Activated naive CD8-positive, alpha-beta T cell (primary cell): ENCODE measurements around the gene LRP1-AS.

Source experiments
- H3K27ac Mint-ChIP-seq: one replicate; pipeline ENCODE4 v1.8.0; 2021; ENCODE audit warnings: mixed read lengths
- H3K27me3 Mint-ChIP-seq: one replicate; pipeline ENCODE4 v1.8.0; 2021; ENCODE audit warnings: mixed read lengths
- H3K36me3 Mint-ChIP-seq: one replicate; pipeline ENCODE4 v1.8.0; 2021; ENCODE audit warnings: mixed read lengths
- H3K4me1 Mint-ChIP-seq: one replicate; pipeline ENCODE4 v1.8.0; 2021; ENCODE audit warnings: low read depth, mixed read lengths
- H3K4me3 Mint-ChIP-seq: one replicate; pipeline ENCODE4 v1.8.0; 2021; ENCODE audit warnings: mild to moderate bottlenecking, mixed read lengths
- H3K9me3 Mint-ChIP-seq: one replicate; pipeline ENCODE4 v1.8.0; 2021; ENCODE audit warnings: low read depth, mixed read lengths

Gene LRP1-AS

GRCh38 chr12:57112492-57113294 is 34.7 kb downstream of the LRP1-AS start:
- peak overlapping the region; percentile 100 for H3K4me3 Mint-ChIP-seq
- no peaks in the 10 kb centered on the region for H3K9me3 Mint-ChIP-seq
- H3K27ac Mint-ChIP-seq: peak overlapping the region; percentile 97
- no peaks in the 10 kb centered on the region for H3K36me3 Mint-ChIP-seq
- no peaks in the 10 kb centered on the region for H3K27me3 Mint-ChIP-seq
- H3K4me1 Mint-ChIP-seq: peaks cover 38% of the 10 kb centered on the region

DNA sequence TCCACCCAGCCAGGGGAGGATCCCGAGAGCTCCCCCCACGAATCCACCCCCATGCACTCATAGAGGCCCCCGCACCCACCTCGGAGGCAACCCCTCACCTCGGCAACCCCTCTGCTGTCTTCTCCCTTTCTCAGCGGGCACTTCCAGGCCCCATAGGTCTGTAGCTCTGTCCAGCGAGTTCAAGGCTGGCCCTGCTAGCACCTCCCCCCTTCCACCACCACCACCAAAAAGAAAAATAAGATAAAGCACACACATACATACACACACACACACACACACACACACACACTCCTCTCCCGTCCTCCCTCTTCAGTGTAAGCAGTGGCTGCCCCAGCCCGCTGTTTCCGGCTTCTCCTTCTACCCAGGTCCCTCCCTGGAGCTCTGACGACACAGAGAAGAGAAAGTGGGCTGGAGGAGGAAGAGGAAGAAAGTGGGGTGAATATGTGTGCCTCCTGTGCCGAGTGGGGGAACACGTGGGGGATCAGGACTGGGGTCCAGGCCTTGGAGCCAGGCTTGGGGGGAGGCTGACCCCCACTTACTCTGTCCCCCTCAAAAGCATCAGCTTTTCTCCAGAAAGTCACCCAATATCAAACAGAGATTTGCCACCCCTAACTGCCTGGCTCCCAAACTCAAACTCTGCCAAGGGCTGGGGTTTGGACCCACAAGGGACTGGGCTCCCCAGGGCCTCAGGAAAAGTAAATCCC is 36.2 kb downstream of the LRP1-AS start, which contains the start of gene STAT6:
Gene STAT6 (minus strand): TSS at position 332 of the 704 bp plus-strand sequence. CDS start 3,084 bp downstream, outside the sequence.
- no peaks in the 10 kb centered on the region for H3K27me3 Mint-ChIP-seq
- H3K27ac Mint-ChIP-seq: peak within 1 kb of the TSS; percentile 97
- H3K4me1 Mint-ChIP-seq: peaks cover 52% of the 10 kb centered on the region
- H3K36me3 Mint-ChIP-seq: peaks cover 2% of the 10 kb centered on the region
- H3K9me3 Mint-ChIP-seq: no peaks in the 10 kb centered on the region
- peak within 1 kb of the TSS; percentile 100 for H3K4me3 Mint-ChIP-seq

DNA sequence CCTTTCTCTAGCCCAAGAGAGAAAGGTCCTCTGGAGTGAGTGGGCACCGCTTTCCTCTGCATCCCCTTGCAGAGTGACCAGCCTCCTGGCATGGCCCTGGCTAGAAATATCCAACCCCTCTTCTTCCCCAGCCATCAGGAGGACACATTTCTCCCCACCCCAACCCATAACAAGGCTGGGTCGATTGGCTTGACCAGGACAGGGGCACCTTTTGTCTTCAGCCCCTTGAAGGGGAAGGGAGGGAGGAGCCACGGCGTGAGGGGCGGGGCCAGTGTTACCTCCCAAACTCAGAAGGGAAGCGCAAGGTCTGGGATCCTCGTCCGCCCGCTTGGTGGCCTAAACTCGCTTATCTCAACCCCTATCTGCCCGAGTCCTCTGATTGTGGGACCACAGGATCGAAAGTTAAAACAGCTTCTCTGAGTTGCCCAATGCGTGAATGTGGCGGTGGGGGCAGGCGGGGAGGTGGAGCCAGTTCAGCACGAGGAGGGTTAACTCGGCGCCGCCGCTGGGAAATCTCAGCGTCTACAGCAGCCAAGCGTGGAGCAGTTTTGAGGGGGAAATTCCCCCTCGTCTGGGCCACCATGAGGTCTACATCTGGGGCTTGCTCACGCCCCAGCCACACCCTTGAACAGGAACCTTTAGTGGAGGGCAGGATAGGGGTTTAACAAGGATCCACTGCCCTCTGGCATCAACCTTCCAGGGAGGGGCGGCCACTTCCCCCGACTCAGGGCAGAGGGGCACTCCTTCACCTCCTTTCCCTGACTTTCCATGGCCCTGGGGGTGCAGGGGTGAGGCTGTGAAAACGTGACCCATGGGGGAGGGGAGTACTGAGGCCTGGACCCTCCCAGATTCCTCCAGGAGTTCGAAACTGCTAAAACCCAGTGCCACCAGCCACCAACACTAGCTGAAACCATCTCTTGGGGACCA is 37.1 kb downstream of the LRP1-AS start:
- H3K9me3 Mint-ChIP-seq: no peaks in the 10 kb centered on the region
- H3K4me3 Mint-ChIP-seq: peak overlapping the region; percentile 100
- H3K27ac Mint-ChIP-seq: peak overlapping the region; percentile 97
- peaks cover 2% of the 10 kb centered on the region for H3K36me3 Mint-ChIP-seq
- H3K4me1 Mint-ChIP-seq: peaks cover 52% of the 10 kb centered on the region
- no peaks in the 10 kb centered on the region for H3K27me3 Mint-ChIP-seq

DNA sequence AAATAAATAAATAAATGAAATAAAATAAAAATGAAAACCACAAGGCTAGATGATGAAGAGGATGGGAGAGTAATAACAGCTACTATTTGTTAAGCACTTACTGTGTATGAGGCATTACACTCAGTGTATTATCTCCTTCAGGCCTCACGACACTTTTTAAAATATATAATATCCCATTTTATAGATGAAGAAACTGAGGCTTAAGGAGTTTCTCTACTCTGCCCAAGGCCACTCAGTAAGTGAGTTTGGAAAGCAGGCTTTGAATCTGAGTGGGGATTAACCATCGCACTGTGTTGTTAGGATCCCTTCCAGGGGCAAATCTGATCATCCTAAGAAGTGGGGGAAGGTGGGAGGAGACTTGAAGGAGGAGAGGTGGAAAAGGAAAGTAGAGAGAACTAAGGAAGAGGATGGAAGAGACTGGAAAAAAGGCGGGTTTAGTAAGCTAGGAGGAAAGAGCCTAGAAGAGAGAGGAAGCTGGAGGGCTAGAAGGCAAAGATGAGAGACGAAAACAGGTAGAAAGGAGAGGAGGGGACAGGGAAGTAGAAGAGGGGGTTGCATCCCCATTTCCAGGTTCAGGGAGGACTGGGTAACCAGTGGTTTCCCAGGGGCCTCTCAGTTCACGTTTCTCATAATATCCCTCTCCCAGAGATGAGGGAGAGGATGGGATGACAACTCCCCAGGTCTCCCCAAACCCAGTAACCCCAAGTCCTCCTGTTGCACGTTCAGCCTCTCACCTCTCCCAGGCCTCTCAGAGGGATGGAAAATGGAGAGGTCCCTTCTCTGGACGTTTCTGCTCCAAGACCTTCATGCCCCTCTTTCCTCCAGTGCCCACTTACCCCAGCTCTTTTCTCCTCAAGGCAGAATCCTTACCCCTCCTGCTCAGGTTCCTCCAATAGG is 38.0 kb downstream of the LRP1-AS start:
- peak overlapping the region; percentile 100 for H3K4me3 Mint-ChIP-seq
- peaks cover 2% of the 10 kb centered on the region for H3K36me3 Mint-ChIP-seq
- H3K27ac Mint-ChIP-seq: peak overlapping the region; percentile 97
- H3K4me1 Mint-ChIP-seq: peaks cover 58% of the 10 kb centered on the region
- no peaks in the 10 kb centered on the region for H3K27me3 Mint-ChIP-seq
- no peaks in the 10 kb centered on the region for H3K9me3 Mint-ChIP-seq

DNA sequence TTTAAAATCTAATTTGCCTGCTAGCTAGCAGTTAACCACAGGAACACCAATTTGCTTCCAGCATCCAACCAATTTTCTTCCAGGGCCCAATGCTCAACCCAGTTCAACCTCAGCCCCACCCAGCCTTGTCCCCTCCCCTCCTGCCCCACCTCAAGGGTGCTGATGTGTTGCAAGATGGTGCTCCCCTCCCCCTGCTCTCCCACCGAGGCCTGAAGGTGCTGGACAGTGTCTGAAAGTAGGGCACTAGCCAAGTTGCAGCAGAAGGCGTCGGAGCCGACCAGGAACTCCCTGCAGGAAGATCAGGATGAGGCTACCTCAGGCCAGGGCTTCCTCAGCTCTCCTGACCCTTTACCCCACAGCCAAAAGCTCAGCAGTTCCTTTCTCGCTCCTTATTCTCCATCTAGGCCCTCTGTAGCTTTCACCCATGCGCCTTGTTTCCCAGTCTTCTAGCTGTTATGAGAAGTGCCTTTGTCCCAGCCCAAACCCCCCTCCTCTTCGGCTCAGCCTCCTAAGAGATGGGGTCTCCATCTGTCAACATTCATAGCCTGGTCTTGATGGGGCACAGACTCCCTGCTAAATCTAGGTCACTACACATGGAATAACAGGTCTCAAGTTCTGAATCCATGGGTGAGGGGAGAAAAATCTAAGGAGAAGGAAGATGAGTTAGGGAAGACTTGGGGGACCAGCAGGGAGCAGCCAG is 39.8 kb downstream of the LRP1-AS start:
- no peaks in the 10 kb centered on the region for H3K27me3 Mint-ChIP-seq
- peak overlapping the region; percentile 52 for H3K27ac Mint-ChIP-seq
- peaks cover 67% of the 10 kb centered on the region for H3K4me1 Mint-ChIP-seq
- H3K4me3 Mint-ChIP-seq: peak overlapping the region; percentile 100
- H3K9me3 Mint-ChIP-seq: no peaks in the 10 kb centered on the region
- peaks cover 2% of the 10 kb centered on the region for H3K36me3 Mint-ChIP-seq

DNA sequence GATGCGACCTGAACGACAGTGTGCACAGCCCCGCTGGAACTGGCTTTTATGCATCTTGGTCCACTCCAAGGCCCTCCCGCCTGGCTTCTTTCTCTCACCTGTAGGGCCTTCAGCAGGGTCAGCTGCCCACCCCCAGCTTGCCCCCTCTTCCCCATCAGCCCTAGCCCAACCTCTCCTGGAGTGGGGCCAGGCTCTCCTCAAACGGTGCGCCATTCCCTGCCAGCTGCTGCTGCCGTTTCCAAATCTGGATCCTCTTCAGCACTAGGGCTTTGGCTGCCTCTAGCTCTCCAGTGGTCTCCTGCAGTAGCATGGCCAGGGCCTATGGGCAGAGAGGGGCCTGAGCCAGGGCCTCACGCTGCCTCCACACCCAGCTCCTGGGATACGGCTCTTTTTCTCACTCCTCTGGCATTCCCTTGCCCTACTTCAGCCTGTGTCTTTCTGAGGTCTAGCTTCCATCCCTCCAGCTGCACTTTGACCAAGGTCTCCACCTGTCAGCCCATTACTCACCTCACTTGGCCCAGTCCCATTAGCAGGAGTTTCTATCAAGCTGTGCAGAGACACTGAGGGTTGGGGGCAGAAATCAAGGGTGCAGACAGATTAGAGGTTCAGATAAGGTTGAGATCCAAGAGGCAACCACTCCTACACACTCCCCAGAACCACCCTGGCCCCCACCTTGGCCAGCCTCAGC is 41.3 kb downstream of the LRP1-AS start:
- H3K27ac Mint-ChIP-seq: peak overlapping the region; percentile 64
- no peaks in the 10 kb centered on the region for H3K27me3 Mint-ChIP-seq
- peaks cover 2% of the 10 kb centered on the region for H3K36me3 Mint-ChIP-seq
- no peaks in the 10 kb centered on the region for H3K9me3 Mint-ChIP-seq
- peaks cover 71% of the 10 kb centered on the region for H3K4me1 Mint-ChIP-seq
- H3K4me3 Mint-ChIP-seq: peak overlapping the region; percentile 22

GRCh38 chr12:57105011-57105753 is 42.2 kb downstream of the LRP1-AS start:
- Mint-ChIP-seq H3K9me3 (no peaks in the 10 kb centered on the region), H3K4me1 (peaks cover 77% of the 10 kb centered on the region), H3K27ac (peak overlapping the region; percentile 75), H3K27me3 (no peaks in the 10 kb centered on the region), H3K36me3 (peaks cover 2% of the 10 kb centered on the region), H3K4me3 (no peak overlapping the region)

DNA sequence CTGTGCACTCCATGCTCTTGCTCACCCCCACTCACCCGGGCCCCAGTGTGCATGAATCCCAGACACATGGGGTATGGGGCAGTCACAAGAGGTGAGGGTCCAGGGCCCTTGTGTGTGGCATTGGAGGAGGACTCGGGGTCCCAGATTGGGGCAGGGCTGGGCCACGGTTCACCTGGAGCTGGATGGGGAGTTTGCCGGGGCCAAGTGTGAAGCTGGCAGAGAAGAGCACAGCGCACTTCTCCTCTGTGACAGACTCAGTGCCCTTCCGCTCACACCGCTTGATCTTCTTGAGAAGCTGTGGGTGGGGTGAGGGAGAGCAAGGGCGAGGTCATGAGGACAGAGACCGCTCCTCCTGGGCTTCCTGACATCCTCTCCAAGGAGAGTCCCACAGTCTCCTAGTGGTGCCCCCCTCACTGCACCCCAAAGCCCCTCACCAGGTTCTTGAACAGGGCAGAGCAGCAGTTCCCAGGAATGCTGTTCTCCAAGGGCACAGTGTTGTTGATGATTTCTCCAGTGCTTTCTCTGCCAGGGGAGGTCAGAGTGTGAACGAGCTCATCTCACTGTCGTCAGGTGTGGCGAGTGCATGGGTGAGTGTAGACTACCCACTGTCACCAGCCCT is 43.0 kb downstream of the LRP1-AS start:
- no peaks in the 10 kb centered on the region for H3K9me3 Mint-ChIP-seq
- H3K4me1 Mint-ChIP-seq: peaks cover 75% of the 10 kb centered on the region
- H3K27me3 Mint-ChIP-seq: no peaks in the 10 kb centered on the region
- peaks cover 2% of the 10 kb centered on the region for H3K36me3 Mint-ChIP-seq
- peak overlapping the region; percentile 75 for H3K27ac Mint-ChIP-seq
- H3K4me3 Mint-ChIP-seq: no peak overlapping the region

DNA sequence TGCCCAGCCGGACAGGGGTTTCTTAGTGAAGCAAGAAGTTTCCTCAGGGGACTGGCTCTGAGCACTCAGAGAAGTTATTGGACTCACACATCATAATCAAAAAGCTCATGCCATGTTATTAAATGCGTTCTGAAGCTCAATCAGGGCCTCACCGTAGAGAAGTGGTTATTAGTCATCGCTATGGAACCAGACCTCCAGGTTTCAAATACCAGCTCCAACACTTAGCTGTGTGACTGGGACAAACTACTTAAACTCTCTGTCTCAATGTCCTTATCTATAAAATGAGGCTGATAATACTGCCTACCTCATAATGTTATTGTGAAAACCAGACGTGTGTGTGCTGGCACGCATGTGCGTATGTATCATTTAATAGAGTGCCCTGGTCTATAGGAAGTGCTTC is 43.6 kb downstream of the LRP1-AS start:
- Mint-ChIP-seq H3K4me3 (peak overlapping the region; percentile 17), H3K36me3 (peaks cover 2% of the 10 kb centered on the region), H3K4me1 (peaks cover 75% of the 10 kb centered on the region), H3K27me3 (no peaks in the 10 kb centered on the region), H3K9me3 (no peaks in the 10 kb centered on the region), H3K27ac (peak overlapping the region; percentile 54)

- Mint-ChIP-seq H3K36me3 (peaks cover under 1% of the 10 kb centered on the region), H3K4me1 (peaks cover 62% of the 10 kb centered on the region), H3K27ac (peak overlapping the region; percentile 81)
These were observed 45.3 kb downstream of the LRP1-AS start for GRCh38 chr12:57101892-57102695.

GRCh38 chr12:57099766-57100165 is 47.7 kb downstream of the LRP1-AS start:
- no peaks in the 10 kb centered on the region for H3K9me3 Mint-ChIP-seq
- no peaks in the 10 kb centered on the region for H3K27me3 Mint-ChIP-seq
- no peak overlapping the region for H3K4me3 Mint-ChIP-seq
- peaks cover 58% of the 10 kb centered on the region for H3K4me1 Mint-ChIP-seq
- H3K27ac Mint-ChIP-seq: peak overlapping the region; percentile 86
- H3K36me3 Mint-ChIP-seq: peaks cover 3% of the 10 kb centered on the region

More at GRCh38 chr12:57101892-57102695, 45.3 kb downstream of the LRP1-AS start:
- Mint-ChIP-seq H3K4me3 (no peak overlapping the region), H3K9me3 (no peaks in the 10 kb centered on the region), H3K27me3 (no peaks in the 10 kb centered on the region)
